HEK293 (cell line): ENCODE measurements around the gene RBM26.
A peak's percentile ranks its signal among the peaks of the same experiment; 100 is the strongest.

Experiments used
- CTCF ChIA-PET: fragments of 350-600 bp; formaldehyde crosslinking; extraction: SDS; loops from one replicate; lab custom pipeline; 2021; ENCODE audit warnings: antibody characterized with exemption; lab: Yijun Ruan, JAX
- POLR2A ChIA-PET: fragments of 300-600 bp; formaldehyde crosslinking; extraction: SDS; loops from one replicate; lab custom pipeline; 2020; ENCODE audit warnings: antibody characterized with exemption, inconsistent platforms; lab: Yijun Ruan, JAX
- H3K27ac ChIP-seq: fragments of 200-500 bp; sonication (Bioruptor generic); 2 replicates; pipeline ENCODE4 v1.5.1; 2014; ENCODE audit warnings: low read depth, low read length, control low read depth, inconsistent platforms; ENCODE audit errors: extremely low read depth
- H3K36me3 ChIP-seq, 2 experiments: fragments of 200-500 bp in 1 of 2; sonication (Bioruptor generic) in 1 of 2; 1 replicate in 1 of 2; 2 replicates in 1 of 2; pipeline ENCODE4 v1.5.1; 2014 to 2017; ENCODE audit warnings: inconsistent platforms in 2 of 2, low read length in 2 of 2; ENCODE audit not compliant: control insufficient read depth in 2 of 2, insufficient read depth in 1 of 2
- H3K4me1 ChIP-seq: fragments of 200-500 bp; sonication (Bioruptor generic); 2 replicates; pipeline ENCODE4 v1.5.1; 2014; ENCODE audit warnings: mild to moderate bottlenecking, low read length, inconsistent platforms; ENCODE audit not compliant: control insufficient read depth, insufficient read depth
- H3K4me3 ChIP-seq: 2 replicates; pipeline ENCODE4 v1.5.1; 2011; ENCODE audit warnings: low read depth, mild to moderate bottlenecking, control low read depth, low read length, moderate library complexity
- H3K9me3 ChIP-seq: fragments of 200-500 bp; sonication (Bioruptor generic); 2 replicates; pipeline ENCODE4 v1.5.1; 2014; ENCODE audit warnings: low read depth, low read length, inconsistent platforms; ENCODE audit not compliant: control insufficient read depth, insufficient read depth
- GFI1B ChIP-seq: fragments of 450-650 bp; formaldehyde crosslinking; IDR thresholded peaks from 2 replicates; pipeline ENCODE4 v1.5.1; 2016; ENCODE audit warnings: missing biosample characterization, missing genetic modification characterization
- HOXA7 ChIP-seq: sonication (generic); formaldehyde crosslinking; IDR thresholded peaks from 2 replicates; pipeline ENCODE4 v1.8.1; 2022; ENCODE audit warnings: missing genetic modification reagents, borderline replicate concordance
- OSR2 ChIP-seq: fragments of 450-650 bp; formaldehyde crosslinking; IDR thresholded peaks from 2 replicates; pipeline ENCODE4 v1.5.1; 2016; ENCODE audit warnings: missing biosample characterization, missing genetic modification characterization
- REPIN1 ChIP-seq: fragments of 450-650 bp; formaldehyde crosslinking; IDR thresholded peaks from 2 replicates; pipeline ENCODE4 v1.5.1; 2017; ENCODE audit warnings: missing biosample characterization, missing genetic modification characterization, low read depth
- SCRT2 ChIP-seq: fragments of 450-650 bp; formaldehyde crosslinking; IDR thresholded peaks from 2 replicates; pipeline ENCODE4 v1.5.1; 2016; ENCODE audit warnings: missing biosample characterization, missing genetic modification characterization
- SP7 ChIP-seq: fragments of 450-650 bp; formaldehyde crosslinking; IDR thresholded peaks from 2 replicates; pipeline ENCODE4 v1.5.1; 2016; ENCODE audit warnings: missing biosample characterization, missing genetic modification characterization
- TCF7L2 ChIP-seq: IDR thresholded peaks from 2 replicates; pipeline ENCODE4 v1.6.1; 2011; ENCODE audit warnings: low read depth, mild to moderate bottlenecking, inconsistent platforms, low read length, moderate library complexity, borderline replicate concordance
- WT1 ChIP-seq: fragments of 450-650 bp; formaldehyde crosslinking; IDR thresholded peaks from 2 replicates; pipeline ENCODE4 v1.5.1; 2016; ENCODE audit warnings: missing biosample characterization, missing genetic modification characterization
- ZBTB1 ChIP-seq: fragments of 450-650 bp; formaldehyde crosslinking; IDR thresholded peaks from 2 replicates; pipeline ENCODE4 v1.5.1; 2016; ENCODE audit warnings: missing biosample characterization, missing genetic modification characterization
- ZBTB17 ChIP-seq: fragments of 450-650 bp; formaldehyde crosslinking; IDR thresholded peaks from 2 replicates; pipeline ENCODE4 v1.5.1; 2016; ENCODE audit warnings: missing biosample characterization, missing genetic modification characterization
- ZFP3 ChIP-seq: fragments of 450-650 bp; formaldehyde crosslinking; IDR thresholded peaks from 2 replicates; pipeline ENCODE4 v1.5.1; 2016; ENCODE audit warnings: low read depth, missing biosample characterization, missing genetic modification characterization
- ZIC2 ChIP-seq: fragments of 450-650 bp; formaldehyde crosslinking; IDR thresholded peaks from 2 replicates; pipeline ENCODE4 v1.5.1; 2016; ENCODE audit warnings: missing biosample characterization, missing genetic modification characterization
- ZNF121 ChIP-seq: fragments of 450-650 bp; formaldehyde crosslinking; IDR thresholded peaks from 2 replicates; pipeline ENCODE4 v1.5.1; 2016; ENCODE audit warnings: missing biosample characterization, missing genetic modification characterization
- ZNF324 ChIP-seq: fragments of 450-650 bp; formaldehyde crosslinking; IDR thresholded peaks from 2 replicates; pipeline ENCODE4 v1.5.1; 2016; ENCODE audit warnings: missing biosample characterization, missing genetic modification characterization
- ZNF366 ChIP-seq: fragments of 450-650 bp; formaldehyde crosslinking; conservative IDR thresholded peaks from 2 replicates; pipeline ENCODE4 v1.5.1; 2016; ENCODE audit warnings: missing biosample characterization, missing genetic modification characterization
- ZNF529 ChIP-seq: fragments of 450-650 bp; formaldehyde crosslinking; IDR thresholded peaks from 2 replicates; pipeline ENCODE4 v1.5.1; 2017; ENCODE audit warnings: missing genetic modification characterization, missing biosample characterization; ENCODE audit not compliant: insufficient replicate concordance
- ZNF624 ChIP-seq: fragments of 450-650 bp; formaldehyde crosslinking; IDR thresholded peaks from 2 replicates; pipeline ENCODE4 v1.5.1; 2017; ENCODE audit warnings: missing biosample characterization, missing genetic modification characterization
- ZNF785 ChIP-seq: fragments of 450-650 bp; formaldehyde crosslinking; IDR thresholded peaks from 2 replicates; pipeline ENCODE4 v1.5.1; 2016; ENCODE audit warnings: missing biosample characterization, missing genetic modification characterization
- ZNF837 ChIP-seq: fragments of 450-650 bp; formaldehyde crosslinking; IDR thresholded peaks from 2 replicates; pipeline ENCODE4 v1.5.1; 2016; ENCODE audit warnings: missing biosample characterization, missing genetic modification characterization
- TF ChIP-seq, protein P1 (sequence below): IDR thresholded peaks from 2 replicates; pipeline ENCODE4 v1.6.1; 2011; ENCODE audit warnings: mild to moderate bottlenecking, low read depth, low read length, borderline replicate concordance
- TF ChIP-seq, protein P2 (sequence below): fragments of 450-650 bp; formaldehyde crosslinking; IDR thresholded peaks from 2 replicates; pipeline ENCODE4 v1.5.1; 2016; ENCODE audit warnings: missing biosample characterization, missing genetic modification characterization

RBM26 gene

DNA sequence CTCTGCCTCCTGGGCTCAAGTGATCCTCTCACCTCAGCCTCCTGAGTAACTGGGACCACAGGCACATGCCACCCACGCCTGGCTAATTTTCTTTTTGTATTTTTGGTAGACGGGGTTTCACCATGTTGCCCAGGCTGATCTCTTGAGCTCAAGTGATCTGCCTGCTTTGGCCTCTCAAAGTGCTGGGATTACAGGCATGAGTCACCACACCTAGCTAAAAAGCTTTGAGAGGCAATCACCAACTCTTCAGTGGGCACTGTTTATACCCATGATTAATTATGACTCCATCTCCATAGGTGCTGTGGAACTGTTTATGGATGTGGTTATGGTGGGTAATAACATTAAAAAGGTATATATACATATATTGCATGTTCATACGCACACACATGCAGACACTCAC, 7.5 kb upstream of the RBM26 start:
- ChIA-PET CTCF (interaction anchor here (1.9 kb wide), 1 partner anchor 10 kb away, joined by 7 read pairs; no protein-coding TSS in a partner anchor), POLR2A (no interaction called here)
- H3K9me3 ChIP-seq, result no peaks in the 10 kb centered on the region
- H3K4me1 ChIP-seq, result no peaks in the 10 kb centered on the region
- no peak overlapping the region for H3K4me3 ChIP-seq
- H3K27ac ChIP-seq, result no peak overlapping the region
- TF ChIP-seq SP7, result 0 out of 2 replicates have a peak, but pooled peaks have one; percentile 11
- no peak for TF ChIP-seq ZNF785 (tag by site-specific recombination)
- TF ChIP-seq, protein P1, sequence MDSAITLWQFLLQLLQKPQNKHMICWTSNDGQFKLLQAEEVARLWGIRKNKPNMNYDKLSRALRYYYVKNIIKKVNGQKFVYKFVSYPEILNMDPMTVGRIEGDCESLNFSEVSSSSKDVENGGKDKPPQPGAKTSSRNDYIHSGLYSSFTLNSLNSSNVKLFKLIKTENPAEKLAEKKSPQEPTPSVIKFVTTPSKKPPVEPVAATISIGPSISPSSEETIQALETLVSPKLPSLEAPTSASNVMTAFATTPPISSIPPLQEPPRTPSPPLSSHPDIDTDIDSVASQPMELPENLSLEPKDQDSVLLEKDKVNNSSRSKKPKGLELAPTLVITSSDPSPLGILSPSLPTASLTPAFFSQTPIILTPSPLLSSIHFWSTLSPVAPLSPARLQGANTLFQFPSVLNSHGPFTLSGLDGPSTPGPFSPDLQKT, result no peak
- H3K36me3 ChIP-seq, result peaks cover 0 to 19% of the 10 kb centered on the region in 2 experiments; a peak in 1 of 3 replicates

DNA sequence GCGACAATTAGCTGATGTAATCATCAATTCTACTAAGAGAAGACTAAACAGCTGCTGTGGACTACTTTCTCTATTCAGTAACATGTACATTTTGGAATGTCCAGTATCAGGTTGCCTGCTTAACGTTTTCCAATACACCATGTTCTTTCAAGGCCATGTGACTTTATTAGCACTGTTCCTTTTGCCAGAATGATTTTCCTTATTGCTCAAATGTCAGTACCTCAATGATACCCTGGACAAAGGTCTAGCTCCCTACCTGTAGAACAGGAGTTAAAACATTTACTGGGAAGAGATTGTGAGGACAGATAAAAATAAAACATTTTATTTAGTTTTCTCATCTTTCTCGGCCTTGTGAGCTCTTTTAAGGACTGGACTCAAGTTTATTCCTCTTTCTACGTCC, 3.8 kb upstream of the RBM26 start:
- CTCF ChIA-PET, result interaction anchor here (0.9 to 1.3 kb wide), 2 partner anchors 14 to 131 kb away, joined by 4 to 10 read pairs; no protein-coding TSS in a partner anchor
- Histone ChIP-seq H3K4me1 (no peaks in the 10 kb centered on the region), H3K27ac (no peak overlapping the region), H3K36me3 (peaks cover 0 to 12% of the 10 kb centered on the region in 2 experiments; a peak in 1 of 3 replicates), H3K9me3 (no peaks in the 10 kb centered on the region), H3K4me3 (no peak overlapping the region)
- no peak for TF ChIP-seq ZNF624 (tag by site-specific recombination)
- TF ChIP-seq, protein P2, sequence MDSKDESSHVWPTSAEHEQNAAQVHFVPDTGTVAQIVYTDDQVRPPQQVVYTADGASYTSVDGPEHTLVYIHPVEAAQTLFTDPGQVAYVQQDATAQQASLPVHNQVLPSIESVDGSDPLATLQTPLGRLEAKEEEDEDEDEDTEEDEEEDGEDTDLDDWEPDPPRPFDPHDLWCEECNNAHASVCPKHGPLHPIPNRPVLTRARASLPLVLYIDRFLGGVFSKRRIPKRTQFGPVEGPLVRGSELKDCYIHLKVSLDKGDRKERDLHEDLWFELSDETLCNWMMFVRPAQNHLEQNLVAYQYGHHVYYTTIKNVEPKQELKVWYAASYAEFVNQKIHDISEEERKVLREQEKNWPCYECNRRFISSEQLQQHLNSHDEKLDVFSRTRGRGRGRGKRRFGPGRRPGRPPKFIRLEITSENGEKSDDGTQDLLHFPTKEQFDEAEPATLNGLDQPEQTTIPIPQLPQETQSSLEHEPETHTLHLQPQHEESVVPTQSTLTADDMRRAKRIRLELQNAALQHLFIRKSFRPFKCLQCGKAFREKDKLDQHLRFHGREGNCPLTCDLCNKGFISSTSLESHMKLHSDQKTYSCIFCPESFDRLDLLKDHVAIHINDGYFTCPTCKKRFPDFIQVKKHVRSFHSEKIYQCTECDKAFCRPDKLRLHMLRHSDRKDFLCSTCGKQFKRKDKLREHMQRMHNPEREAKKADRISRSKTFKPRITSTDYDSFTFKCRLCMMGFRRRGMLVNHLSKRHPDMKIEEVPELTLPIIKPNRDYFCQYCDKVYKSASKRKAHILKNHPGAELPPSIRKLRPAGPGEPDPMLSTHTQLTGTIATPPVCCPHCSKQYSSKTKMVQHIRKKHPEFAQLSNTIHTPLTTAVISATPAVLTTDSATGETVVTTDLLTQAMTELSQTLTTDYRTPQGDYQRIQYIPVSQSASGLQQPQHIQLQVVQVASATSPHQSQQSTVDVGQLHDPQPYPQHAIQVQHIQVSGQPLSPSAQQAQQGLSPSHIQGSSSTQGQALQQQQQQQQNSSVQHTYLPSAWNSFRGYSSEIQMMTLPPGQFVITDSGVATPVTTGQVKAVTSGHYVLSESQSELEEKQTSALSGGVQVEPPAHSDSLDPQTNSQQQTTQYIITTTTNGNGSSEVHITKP (tag by site-specific recombination), result no peak
- TF ChIP-seq ZNF324 (tag by site-specific recombination), result no peak
- no peak for TF ChIP-seq ZNF529 (tag by site-specific recombination)
- no peak for TF ChIP-seq ZNF837
- no peak for TF ChIP-seq ZIC2
- TF ChIP-seq ZBTB1 (tag by site-specific recombination), result no peak
- TF ChIP-seq ZNF121 (tag by site-specific recombination), result no peak
- TF ChIP-seq ZNF785 (tag by site-specific recombination), result no peak
- no peak for TF ChIP-seq OSR2 (tag by site-specific recombination)
- no peak for TF ChIP-seq REPIN1 (tag by site-specific recombination)
- no peak for TF ChIP-seq ZNF366
- no peak for TF ChIP-seq GFI1B
- TF ChIP-seq ZFP3 (tag by site-specific recombination), result no peak
- TF ChIP-seq HOXA7 (CRISPR knock-in tag), result no peak
- TF ChIP-seq WT1 (tag by site-specific recombination), result no peak
- POLR2A ChIA-PET, result interaction anchor here (0.7 kb wide), 1 partner anchor 1579 kb away, joined by 4 read pairs; no protein-coding TSS in a partner anchor

- Histone ChIP-seq H3K4me3 (peak overlapping the region; percentile 100; the same call in 1 of the 2 replicates), H3K27ac (no peak overlapping the region), H3K36me3 (no peaks in the 10 kb centered on the region), H3K4me1 (no peaks in the 10 kb centered on the region), H3K9me3 (no peaks in the 10 kb centered on the region)
- ChIA-PET POLR2A (no interaction called here), CTCF (interaction anchor here (1.3 to 1.6 kb wide), 2 partner anchors 16 to 17 kb away, joined by 4 read pairs; no protein-coding TSS in a partner anchor)
- TF ChIP-seq TCF7L2, result 0 out of 2 replicates have a peak, but pooled peaks have one; percentile 54
- TF ChIP-seq ZBTB17 (tag by site-specific recombination), result peak; percentile 95
- TF ChIP-seq SCRT2 (tag by site-specific recombination), result no peak
These were observed 1.4 kb upstream of the RBM26 start for GRCh38 chr13:79407349-79407979.
